GM23248 (cell line): Measurements from ENCODE around the gene MAP1B.

Source experiments
- EZH2 ChIP-seq: fragments of 200-600 bp; sonication (generic); IDR thresholded peaks from 2 replicates; pipeline ENCODE4 v1.6.1; 2018; ENCODE audit warnings: antibody characterized with exemption, mild to moderate bottlenecking; ENCODE audit not compliant: insufficient read depth, poor library complexity, severe bottlenecking
- EZH2phosphoT487 ChIP-seq: fragments of 200-600 bp; sonication (generic); IDR thresholded peaks from 2 replicates; pipeline ENCODE4 v1.6.1; 2018; ENCODE audit warnings: antibody characterized with exemption, moderate library complexity, mild to moderate bottlenecking, low read depth; ENCODE audit not compliant: insufficient read depth

- TF ChIP-seq EZH2 = no peak
- TF ChIP-seq EZH2phosphoT487 = no peak
These were observed 92.4 kb downstream of the MAP1B start for GRCh38 chr5:72199681-72200080.
